HK-2 (cell line): ENCODE data around the gene RNF220.
"Not testable (repeated sequence)": the region's sequence is repeated elsewhere in the genome, so short reads cannot be mapped to it uniquely, and the experiment has no call there.

Experiments used
- DNase-seq: peaks from one replicate; pipeline ENCODE4 v3.0.0-alpha.2; 2018; ENCODE audit not compliant: unreplicated experiment

RNF220 gene

DNA sequence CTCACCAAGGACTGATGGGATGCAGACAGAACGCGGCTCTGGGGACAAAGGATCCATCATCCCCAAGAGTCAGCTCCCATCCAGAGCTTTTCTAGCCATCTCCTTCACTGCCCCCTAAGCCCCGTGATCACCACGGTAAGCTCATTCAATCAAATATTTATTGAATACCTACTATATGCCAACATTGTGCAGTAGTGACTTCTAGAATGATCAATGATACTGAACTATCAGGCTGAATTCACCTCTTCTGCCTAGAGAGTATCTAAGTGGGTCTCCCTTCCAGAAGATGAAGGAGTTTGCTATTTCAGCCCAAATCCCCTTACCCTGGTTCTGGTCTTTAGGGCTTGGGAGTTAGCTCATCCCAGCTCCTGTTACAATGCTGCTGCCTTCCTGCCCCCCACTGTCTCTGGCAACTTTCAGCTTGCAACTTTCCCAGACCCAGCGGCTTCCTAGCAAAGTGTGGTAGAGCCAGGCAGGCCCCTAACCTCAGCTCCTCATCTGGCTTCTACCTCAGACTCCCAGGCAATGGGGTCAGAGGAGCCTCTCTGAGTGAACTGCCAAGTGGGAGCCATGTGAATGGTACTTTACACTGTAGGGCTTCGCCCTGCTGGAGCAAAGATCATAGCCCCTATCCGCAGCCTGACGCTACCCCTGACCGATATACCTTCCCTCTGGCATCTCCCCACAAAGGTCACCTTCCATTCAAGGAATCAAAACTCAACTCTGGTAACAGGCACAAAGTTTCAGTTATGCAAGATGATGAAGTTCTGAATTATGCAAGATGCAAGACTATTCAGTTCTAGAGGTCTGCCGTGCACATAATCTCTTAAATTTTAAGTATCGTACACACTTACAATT is 248.3 kb downstream of the RNF220 start:
- no peak for DNase-seq

DNA sequence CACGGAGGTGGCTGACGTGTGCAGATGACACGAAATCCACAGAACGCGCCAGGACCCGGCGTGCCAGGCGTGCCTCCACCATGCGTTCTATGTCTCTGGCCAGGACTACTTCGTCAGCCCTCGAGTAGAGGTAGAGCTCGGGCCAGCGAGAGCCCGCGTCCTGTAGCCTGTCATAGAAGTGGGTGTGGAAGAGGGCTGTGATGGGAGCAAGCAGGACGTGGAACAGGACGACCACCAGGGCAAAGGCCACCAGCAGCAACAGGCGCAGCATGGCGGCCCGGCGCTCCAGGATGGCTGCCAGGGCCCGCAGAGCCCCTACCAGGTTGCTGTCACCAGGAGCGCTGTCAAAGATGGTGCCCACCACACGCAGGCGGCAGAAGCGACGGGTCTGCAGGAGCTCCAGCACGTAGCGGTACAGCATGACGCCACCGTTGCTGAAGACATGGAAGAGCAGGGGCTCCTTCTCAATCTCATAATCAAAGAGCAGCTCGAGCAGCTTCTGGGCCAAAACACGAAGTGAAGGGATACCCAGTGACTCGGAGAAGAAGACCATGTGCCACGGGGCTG is 249.6 kb downstream of the RNF220 start:
- DNase-seq: no peak

DNA sequence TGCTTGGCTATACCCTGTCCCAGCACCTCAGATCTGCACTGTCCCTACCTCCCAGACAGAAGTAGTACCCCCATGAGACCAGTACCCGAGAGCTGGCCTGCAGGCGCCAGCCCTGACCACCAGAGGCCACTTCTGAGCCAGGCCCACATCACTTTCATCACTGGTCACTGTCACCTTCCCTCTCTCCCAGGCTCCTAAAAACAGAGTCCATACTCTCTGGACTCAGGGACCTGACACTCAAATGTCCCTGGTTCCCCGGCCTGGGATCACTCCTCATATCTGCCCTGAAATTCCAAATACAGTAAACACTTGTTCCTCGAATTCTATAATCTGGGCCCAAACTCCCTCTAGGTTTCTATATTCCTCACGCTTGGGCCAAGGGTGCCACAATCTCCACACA is 250.6 kb downstream of the RNF220 start:
- DNase-seq: peak; percentile 26

DNA sequence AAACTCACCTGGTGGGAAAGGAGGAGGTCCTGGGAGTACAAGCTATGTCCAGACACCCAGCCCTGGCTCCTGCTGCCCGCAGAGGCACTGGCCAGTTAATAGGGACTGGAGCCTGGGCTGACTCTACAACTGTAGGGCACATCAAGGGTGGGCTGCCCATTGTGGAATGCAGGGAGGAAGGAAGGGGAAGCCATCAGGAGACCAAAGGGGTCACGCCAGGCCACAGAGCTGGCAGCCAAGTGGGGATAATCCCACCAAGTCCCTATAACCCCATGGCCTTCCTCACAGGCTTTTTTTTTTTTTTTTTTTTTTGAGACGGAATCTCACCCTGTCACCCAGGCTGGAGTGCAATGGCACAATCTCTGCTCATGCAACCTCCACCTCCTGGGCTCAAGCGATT is 254.5 kb downstream of the RNF220 start:
- DNase-seq: no peak

DNA sequence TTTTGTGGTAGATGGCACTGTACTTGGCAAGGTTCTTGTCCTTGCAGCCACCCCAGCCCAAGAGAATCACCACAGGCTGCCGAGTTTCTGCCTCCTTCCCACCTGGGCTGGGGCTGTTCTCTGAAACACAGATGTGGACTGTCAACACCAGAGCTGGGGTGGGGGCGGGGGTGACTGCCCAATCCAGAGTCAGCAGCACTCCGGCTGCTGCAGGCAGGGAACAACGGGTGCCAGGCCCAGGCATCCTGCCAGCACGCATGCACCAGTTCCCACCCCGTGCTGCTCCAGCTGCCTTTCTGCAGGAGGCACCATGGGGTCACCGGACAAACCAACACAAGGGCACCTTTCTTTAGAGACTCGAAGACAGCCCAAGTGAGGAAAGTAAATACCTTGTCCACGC is 255.1 kb downstream of the RNF220 start:
- DNase-seq: no peak

DNA sequence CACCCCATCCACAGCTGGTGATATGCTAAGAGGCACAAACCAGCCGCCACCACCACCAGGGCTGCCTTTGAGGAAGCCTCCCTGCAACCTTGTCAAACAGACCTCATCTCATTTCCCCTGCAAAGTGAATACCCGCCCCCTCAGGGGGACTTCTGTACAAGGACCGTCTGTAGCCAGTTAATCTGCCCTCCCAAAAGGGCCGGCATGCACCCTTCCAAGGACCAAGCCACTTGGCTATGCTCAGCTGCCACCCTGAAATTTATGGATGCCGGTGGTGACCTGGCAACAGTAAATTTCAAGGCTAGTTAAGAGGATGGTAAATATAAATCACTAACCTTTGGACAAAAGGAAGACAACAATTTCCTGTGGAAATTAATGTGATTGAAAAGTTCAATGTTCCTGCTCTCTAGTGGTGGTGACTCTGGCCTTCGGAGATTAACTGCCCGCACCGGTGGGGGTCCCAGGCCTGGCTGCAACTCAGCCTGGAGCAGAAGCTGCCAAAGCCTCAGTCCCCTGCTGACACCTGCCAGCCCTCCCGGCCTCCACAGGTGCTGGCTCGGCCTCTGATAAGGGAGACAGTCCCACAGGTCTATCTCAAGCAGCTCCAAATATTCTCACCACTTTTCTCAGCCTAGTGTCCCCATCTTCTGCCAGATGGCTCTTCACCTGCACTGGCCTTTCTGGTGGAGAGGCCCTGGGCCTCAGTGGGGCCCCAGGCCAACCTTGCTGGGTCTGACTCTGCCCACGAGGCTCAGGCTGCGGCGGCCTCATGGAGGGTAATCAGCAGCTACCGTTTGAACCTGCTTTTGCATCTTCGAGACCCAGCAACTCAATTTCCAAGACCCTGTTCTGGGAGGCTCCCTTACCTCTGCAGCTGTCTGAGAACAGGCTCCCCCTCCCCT is 257.0 kb downstream of the RNF220 start:
- DNase-seq: no peak

GRCh38 chr1:44662683-44663030 is 257.6 kb downstream of the RNF220 start:
- no peak for DNase-seq

- DNase-seq: no peak
Observed at GRCh38 chr1:44663417-44663816, 258.4 kb downstream of the RNF220 start.

GRCh38 chr1:44664730-44665370 is 259.8 kb downstream of the RNF220 start:
- no peak for DNase-seq

GRCh38 chr1:44666719-44667118 is 261.7 kb downstream of the RNF220 start:
- DNase-seq: not testable (repeated sequence)

DNA sequence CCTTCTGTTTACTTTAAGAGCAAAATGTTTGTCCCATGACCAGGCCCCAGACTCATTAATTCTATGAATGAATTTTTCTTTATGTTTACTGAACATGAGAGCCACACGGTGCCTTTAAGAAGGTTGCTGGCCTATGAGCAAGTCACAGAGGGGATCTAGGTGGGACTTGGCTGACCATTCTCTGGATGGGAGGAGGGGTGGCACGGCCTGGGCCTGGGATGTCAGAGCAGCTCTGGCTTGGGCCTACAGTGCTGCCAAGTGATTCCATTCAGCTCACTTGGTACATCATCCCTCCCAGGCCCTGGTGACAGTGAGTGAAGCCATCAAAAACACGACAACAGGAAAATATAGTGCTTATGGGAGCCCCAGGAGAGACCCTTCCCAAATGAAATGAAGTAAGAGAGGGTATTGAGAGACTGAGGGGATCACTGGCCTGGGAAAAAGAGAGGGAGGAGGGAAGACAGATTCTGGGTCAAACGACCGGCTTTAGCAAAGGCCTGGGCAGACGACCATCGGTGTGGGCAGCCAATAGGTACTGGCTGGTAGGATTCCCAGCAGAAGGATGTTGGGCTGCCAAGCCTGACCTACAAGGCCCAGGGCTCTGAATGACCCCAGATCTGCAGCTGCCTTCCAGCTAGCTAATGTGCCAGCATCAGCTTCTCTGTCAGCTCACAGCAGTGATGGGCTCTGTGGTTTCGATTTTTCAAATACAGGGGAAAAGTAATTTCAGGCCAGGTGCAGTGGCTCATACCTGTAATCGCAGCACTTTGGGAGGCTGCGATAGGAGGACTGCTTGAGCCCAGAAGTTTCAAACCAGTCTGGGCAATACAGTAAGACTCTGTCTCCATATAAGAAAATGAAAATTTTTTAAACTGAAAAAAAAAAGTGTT is 265.9 kb downstream of the RNF220 start:
- no peak for DNase-seq

DNA sequence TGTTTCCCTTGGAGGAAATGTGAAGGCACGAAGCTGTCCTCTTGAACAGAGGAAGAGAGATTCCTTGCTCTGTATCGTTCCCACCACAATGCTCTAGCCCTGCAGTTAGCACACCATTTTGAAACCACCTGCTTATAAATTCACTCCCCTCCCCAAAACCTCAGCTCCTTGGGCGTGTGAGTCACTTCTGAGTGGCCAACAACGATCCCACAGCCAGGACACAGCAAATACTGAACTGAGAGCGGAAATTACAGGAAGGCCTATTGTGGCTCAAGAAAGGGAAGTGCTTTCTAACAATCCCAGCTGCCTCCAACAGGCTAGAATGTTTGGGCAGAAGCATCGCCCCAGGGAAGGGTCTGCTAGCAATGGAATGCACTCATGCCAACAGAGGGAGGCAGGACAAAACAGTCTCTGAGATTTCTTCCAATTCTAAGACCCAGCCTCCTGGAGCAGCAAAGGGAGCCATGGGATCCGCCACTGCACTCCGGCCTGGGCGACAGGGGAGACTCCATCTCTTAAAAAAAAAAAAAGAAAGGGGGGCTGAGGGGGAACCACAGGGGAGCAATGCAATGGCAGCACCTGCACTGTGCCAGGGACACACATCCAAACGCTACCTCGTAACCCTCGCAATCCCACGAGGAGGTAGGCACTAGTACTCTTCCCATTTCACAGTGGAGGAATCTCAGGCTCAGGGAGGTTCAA is 267.4 kb downstream of the RNF220 start:
- peak; percentile 57 for DNase-seq

DNA sequence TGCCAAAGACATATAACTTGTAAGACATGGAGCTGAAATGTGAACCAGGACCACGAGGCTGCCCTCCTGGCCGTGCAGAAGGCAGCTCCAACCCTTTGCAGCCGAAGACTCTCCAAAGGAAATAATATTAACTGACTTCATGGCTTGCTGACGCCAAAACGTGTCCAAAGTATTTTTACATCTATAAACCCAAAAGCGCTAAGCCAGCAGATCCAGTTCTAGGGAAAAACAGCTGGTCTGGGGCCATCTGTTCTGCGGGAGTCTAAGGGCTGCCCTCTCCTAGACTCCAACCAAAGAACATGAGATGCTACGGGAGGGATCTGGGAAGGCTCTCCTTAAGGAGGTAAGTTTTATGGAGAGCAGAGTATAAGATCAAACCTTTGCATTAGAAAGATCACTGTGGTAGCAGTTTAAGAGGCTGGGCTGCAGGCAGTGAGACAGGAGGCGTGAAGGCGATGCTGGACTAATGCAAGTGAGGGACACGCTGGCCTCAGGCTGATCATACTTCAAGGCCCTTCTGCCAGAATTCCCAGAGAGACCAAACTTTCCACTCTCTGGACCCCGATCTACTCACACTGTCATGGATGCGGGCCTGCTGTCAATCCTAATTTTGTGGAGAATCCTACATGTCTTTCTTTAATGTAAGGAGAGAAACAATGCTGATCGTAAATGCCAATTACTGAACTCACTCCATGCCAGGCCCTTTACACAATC is 268.1 kb downstream of the RNF220 start:
- no peak for DNase-seq

DNA sequence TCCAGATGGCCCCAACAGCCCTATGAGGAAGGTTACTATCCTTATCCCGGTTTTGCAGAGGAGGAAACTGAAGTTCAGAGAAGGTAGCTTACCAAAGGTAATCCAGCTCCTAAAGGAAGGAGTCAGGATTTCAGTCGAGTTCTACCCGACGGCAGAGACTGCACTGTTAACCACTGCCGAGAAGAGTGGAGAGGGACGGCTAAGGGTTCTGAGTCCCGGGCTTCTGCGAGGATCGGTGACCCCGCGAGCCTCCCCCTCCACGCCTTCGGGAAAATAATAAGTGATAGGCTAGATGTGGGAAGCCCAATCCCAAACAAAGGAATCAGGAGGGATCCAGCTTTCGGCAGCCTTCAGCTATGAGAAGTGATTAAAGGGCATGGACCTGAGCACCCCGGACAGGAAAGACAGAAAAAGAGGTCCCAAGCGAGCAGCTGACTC is 268.6 kb downstream of the RNF220 start:
- no peak for DNase-seq

GRCh38 chr1:44674113-44675000 is 269.3 kb downstream of the RNF220 start, which contains the start of the genes ARMH1 and TMEM53:
Gene ARMH1 (plus strand): TSS chr1:44674714. CDS start chr1:44689698, 14,984 bp downstream.
Gene TMEM53 (minus strand): TSS chr1:44674481. CDS start chr1:44674391, 90 bp downstream.
- DNase-seq: peak; percentile 99

GRCh38 chr1:44675186-44675585 is 270.1 kb downstream of the RNF220 start:
- no peak for DNase-seq

GRCh38 chr1:44676484-44677200 is 271.6 kb downstream of the RNF220 start:
- no peak for DNase-seq
